MM.1S (cell line): ENCODE results near the gene GJC1.

Experiments
- DNase-seq: peaks from one replicate; pipeline ENCODE4 v3.0.0-alpha.2; 2015
- H2AFZ ChIP-seq: fragments of 300-600 bp; sonication (generic); 2 replicates; pipeline ENCODE4 v1.6.0; 2016; ENCODE audit warnings: antibody characterized with exemption, low read length
- H3F3A ChIP-seq: fragments of 300-600 bp; sonication (generic); 2 replicates; pipeline ENCODE4 v1.6.1; 2016; ENCODE audit warnings: mild to moderate bottlenecking, antibody characterized with exemption, low read length, moderate library complexity, mixed read lengths; ENCODE audit not compliant: insufficient read depth
- H3K27ac ChIP-seq: fragments of 300-600 bp; sonication (generic); 2 replicates; pipeline ENCODE4 v1.5.1; 2016; ENCODE audit warnings: mild to moderate bottlenecking, low read length
- H3K27me3 ChIP-seq: fragments of 300-600 bp; sonication (generic); replicated peaks from 2 replicates; pipeline ENCODE4 v1.6.0; 2016; ENCODE audit warnings: low read length; ENCODE audit not compliant: insufficient read depth
- H3K36me3 ChIP-seq: fragments of 300-600 bp; sonication (generic); replicated peaks from 2 replicates; pipeline ENCODE4 v1.6.1; 2016; ENCODE audit warnings: mild to moderate bottlenecking, low read length, mixed read lengths; ENCODE audit not compliant: insufficient read depth
- H3K4me1 ChIP-seq: fragments of 300-600 bp; sonication (generic); 2 replicates; pipeline ENCODE4 v1.6.1; 2016; ENCODE audit warnings: low read length, mixed read lengths
- H3K4me2 ChIP-seq: fragments of 300-600 bp; sonication (generic); 2 replicates; pipeline ENCODE4 v1.6.0; 2016; ENCODE audit warnings: low read depth, low read length
- H3K4me3 ChIP-seq: fragments of 300-600 bp; sonication (generic); 2 replicates; pipeline ENCODE4 v1.5.1; 2016; ENCODE audit warnings: low read length, mixed read lengths
- H3K79me2 ChIP-seq: fragments of 300-600 bp; sonication (generic); 2 replicates; pipeline ENCODE4 v1.6.1; 2016; ENCODE audit warnings: mixed run types, low read length, mixed read lengths
- H3K9ac ChIP-seq: fragments of 300-600 bp; sonication (generic); 2 replicates; pipeline ENCODE4 v1.6.1; 2016; ENCODE audit warnings: low read length, mixed read lengths
- H3K9me2 ChIP-seq: fragments of 300-600 bp; sonication (generic); replicated peaks from 2 replicates; pipeline ENCODE4 v1.6.1; 2016; ENCODE audit warnings: mild to moderate bottlenecking, low read length, mixed read lengths; ENCODE audit not compliant: insufficient read depth
- H3K9me3 ChIP-seq: fragments of 300-600 bp; sonication (generic); replicated peaks from 2 replicates; pipeline ENCODE4 v1.6.1; 2016; ENCODE audit warnings: mild to moderate bottlenecking, low read length, mixed read lengths; ENCODE audit not compliant: insufficient read depth
- H4K20me1 ChIP-seq: fragments of 300-600 bp; sonication (generic); 2 replicates; pipeline ENCODE4 v1.6.1; 2016; ENCODE audit warnings: mild to moderate bottlenecking, low read length, moderate library complexity, mixed read lengths; ENCODE audit not compliant: insufficient read depth
- EZH2 ChIP-seq: fragments of 300-600 bp; sonication (generic); optimal IDR thresholded peaks from 2 replicates; pipeline ENCODE3; 2017; ENCODE audit warnings: low read depth, mild to moderate bottlenecking, antibody characterized with exemption, low read length, mixed read lengths
- EZH2phosphoT487 ChIP-seq: fragments of 300-600 bp; sonication (generic); IDR thresholded peaks from 2 replicates; pipeline ENCODE4 v1.6.1; 2018; ENCODE audit warnings: antibody characterized with exemption, low read length
- TF ChIP-seq, protein P1 (sequence below): fragments of 300-600 bp; sonication (generic); IDR thresholded peaks from 2 replicates; pipeline ENCODE4 v1.5.1; 2016; ENCODE audit warnings: antibody characterized with exemption, low read length, mixed read lengths

GJC1 gene

DNA sequence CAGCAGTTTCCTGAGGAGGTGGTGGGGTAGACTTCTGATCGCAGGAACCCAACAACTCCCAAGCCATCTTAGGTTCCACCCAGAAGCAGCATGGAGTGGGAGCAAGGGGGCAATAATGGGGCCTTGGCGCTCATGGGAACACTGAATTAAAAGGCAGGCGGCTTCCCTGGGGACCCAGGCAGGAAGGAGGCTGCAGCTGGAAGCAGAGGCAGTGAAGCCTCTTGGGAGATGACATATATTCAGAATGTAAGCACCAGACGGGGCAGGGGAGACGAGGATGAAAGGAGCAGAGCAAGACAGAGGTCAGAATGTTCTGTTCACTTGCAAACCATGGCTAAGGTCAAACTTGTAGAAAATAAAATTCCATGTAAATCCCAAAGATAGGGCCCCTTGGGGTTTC, 20.5 kb upstream of the GJC1 start:
- no peaks in the 10 kb centered on the region for H3F3A ChIP-seq
- TF ChIP-seq EZH2 (no peak), EZH2phosphoT487 (no peak)
- TF ChIP-seq, protein P1, sequence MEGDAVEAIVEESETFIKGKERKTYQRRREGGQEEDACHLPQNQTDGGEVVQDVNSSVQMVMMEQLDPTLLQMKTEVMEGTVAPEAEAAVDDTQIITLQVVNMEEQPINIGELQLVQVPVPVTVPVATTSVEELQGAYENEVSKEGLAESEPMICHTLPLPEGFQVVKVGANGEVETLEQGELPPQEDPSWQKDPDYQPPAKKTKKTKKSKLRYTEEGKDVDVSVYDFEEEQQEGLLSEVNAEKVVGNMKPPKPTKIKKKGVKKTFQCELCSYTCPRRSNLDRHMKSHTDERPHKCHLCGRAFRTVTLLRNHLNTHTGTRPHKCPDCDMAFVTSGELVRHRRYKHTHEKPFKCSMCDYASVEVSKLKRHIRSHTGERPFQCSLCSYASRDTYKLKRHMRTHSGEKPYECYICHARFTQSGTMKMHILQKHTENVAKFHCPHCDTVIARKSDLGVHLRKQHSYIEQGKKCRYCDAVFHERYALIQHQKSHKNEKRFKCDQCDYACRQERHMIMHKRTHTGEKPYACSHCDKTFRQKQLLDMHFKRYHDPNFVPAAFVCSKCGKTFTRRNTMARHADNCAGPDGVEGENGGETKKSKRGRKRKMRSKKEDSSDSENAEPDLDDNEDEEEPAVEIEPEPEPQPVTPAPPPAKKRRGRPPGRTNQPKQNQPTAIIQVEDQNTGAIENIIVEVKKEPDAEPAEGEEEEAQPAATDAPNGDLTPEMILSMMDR = no peak
- H3K9me3 ChIP-seq = no peaks in the 10 kb centered on the region
- H3K36me3 ChIP-seq = peaks cover 4% of the 10 kb centered on the region; the same call in 1 of the 2 replicates
- H4K20me1 ChIP-seq = no peaks in the 10 kb centered on the region
- no peak overlapping the region for H3K4me2 ChIP-seq
- H3K9ac ChIP-seq = no peak overlapping the region
- H3K79me2 ChIP-seq = no peaks in the 10 kb centered on the region
- no peaks in the 10 kb centered on the region for H3K27me3 ChIP-seq
- H3K4me1 ChIP-seq = no peaks in the 10 kb centered on the region
- H2AFZ ChIP-seq = no peak overlapping the region
- no peak for DNase-seq
- no peak overlapping the region for H3K4me3 ChIP-seq
- no peaks in the 10 kb centered on the region for H3K9me2 ChIP-seq
- no peak overlapping the region for H3K27ac ChIP-seq

DNA sequence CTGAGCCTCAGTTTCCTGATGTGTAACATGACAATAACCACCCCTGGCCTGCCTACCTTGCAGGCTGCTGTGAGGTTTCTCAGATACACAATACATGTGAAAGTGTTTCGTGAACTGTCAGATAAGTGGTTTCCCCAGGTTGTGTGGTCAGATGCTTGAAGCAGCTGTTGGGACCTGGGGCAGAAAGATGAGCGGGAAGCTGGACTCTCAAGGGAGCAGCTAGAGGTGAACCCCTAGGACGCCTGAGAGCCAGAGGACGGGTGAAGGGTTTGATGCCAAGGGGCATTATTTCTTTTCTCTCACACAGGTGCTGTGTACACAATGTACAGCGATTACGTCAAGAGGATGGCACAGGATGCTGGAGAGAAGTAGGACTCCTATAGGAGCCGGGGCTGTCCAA, 19.9 kb upstream of the GJC1 start:
- Histone ChIP-seq H3K4me3 (no peak overlapping the region), H3K9me2 (no peaks in the 10 kb centered on the region), H3K9ac (no peak overlapping the region), H2AFZ (no peak overlapping the region), H3K27me3 (no peaks in the 10 kb centered on the region), H3K4me2 (no peak overlapping the region), H3F3A (no peaks in the 10 kb centered on the region), H3K36me3 (peaks cover 4% of the 10 kb centered on the region; the same call in 1 of the 2 replicates), H3K27ac (no peak overlapping the region), H4K20me1 (no peaks in the 10 kb centered on the region), H3K79me2 (no peaks in the 10 kb centered on the region), H3K9me3 (no peaks in the 10 kb centered on the region), H3K4me1 (no peaks in the 10 kb centered on the region)
- no peak for DNase-seq
- TF ChIP-seq, protein P1 = no peak
- no peak for TF ChIP-seq EZH2phosphoT487
- TF ChIP-seq EZH2 = no peak

DNA sequence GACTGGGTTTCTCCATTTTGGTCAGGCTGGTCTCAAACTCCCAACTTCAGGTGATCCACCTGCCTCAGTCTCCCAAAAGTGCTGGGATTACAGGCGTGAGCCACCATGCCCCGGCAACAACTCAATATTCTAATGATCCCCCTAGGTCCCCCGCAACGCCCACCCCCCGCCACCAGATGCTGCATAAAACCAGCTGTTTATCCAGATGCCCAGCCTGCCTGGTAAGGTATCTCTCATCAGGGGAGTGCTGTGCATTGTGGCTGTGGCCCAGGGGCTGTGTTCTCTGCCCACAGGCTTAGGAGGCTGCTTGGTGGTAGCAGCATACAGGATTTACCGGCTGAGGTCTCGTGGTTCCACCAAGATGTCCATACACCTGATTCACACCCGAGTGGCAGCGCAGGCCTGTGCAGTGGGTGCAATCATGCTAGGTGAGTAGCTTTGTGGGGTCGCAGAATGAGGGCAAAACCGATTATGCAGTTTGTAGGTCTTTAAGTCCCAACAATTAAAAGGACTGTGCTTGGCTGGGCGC, 18.9 kb upstream of the GJC1 start:
- Histone ChIP-seq H3K9ac (no peak overlapping the region), H2AFZ (no peak overlapping the region), H3K4me3 (no peak overlapping the region), H3K27ac (no peak overlapping the region), H3K79me2 (no peaks in the 10 kb centered on the region), H3K27me3 (no peaks in the 10 kb centered on the region), H3F3A (no peaks in the 10 kb centered on the region), H3K36me3 (0 out of 2 replicates have a peak, but pooled peaks cover 2% of the 10 kb centered on the region), H3K4me1 (no peaks in the 10 kb centered on the region), H4K20me1 (no peaks in the 10 kb centered on the region), H3K9me2 (no peaks in the 10 kb centered on the region), H3K9me3 (no peaks in the 10 kb centered on the region), H3K4me2 (no peak overlapping the region)
- no peak for DNase-seq
- TF ChIP-seq, protein P1 = no peak
- TF ChIP-seq EZH2 (no peak), EZH2phosphoT487 (no peak)
